HepG2 (cell line): Measurements from ENCODE around the gene ARHGDIG. TPM values are rescaled to one million over a fixed set of nuclear protein-coding genes. Genes with fewer than 3 reads are reported as not detected.

Experiments used
- ATAC-seq: fragments of 200-7000 bp; cut with Tn5 transposase; 3 replicates; pipeline ENCODE4 v1.9.1; 2020; ENCODE audit warnings: mild to moderate bottlenecking, moderate library complexity
- BruUV-seq: library from RNA; stranded (reverse); fragments of 400-500 nt; replicated peaks from 2 replicates; lab custom pipeline; 2021; lab: Mats Ljungman, UMichigan
- CTCF ChIA-PET: fragments of 300-600 bp; formaldehyde crosslinking; extraction: SDS; loops from one replicate; lab custom pipeline; 2021; ENCODE audit warnings: low total read pairs, inconsistent platforms, low intra/inter-chr PET ratio; lab: Yijun Ruan, JAX
- POLR2A ChIA-PET: fragments of 350-600 bp; sonication (Branson Sonifier 250); formaldehyde crosslinking; loops from one replicate; lab custom pipeline; 2020; ENCODE audit warnings: antibody characterized with exemption, inconsistent platforms; lab: Yijun Ruan, JAX
- DNase-seq: peaks from one replicate; pipeline ENCODE4 v3.0.0-alpha.2; 2015; ENCODE audit warnings: low spot score
- FAIRE-seq: peaks from 3 replicates; lab custom pipeline; 2011; peaks lifted over from hg19 to GRCh38; lab: Jason Lieb, UNC
- H2AFZ ChIP-seq: one replicate; pipeline ENCODE4 v1.6.1; 2011; ENCODE audit warnings: low read length, inconsistent platforms
- H3K27ac ChIP-seq: fragments of 300-600 bp; 3 replicates; pipeline ENCODE4 v1.8.0; 2011; ENCODE audit warnings: mixed run types, mild to moderate bottlenecking, mixed read lengths, low read length, inconsistent platforms; ENCODE audit not compliant: insufficient read depth; ENCODE audit errors: extremely low read length
- H3K27me3 ChIP-seq, 2 experiments: fragments of 200-600 bp in 1 of 2; 2 replicates in 1 of 2; 3 replicates in 1 of 2; pipeline versions ENCODE4 v1.6.0 to v1.8.0; 2011; ENCODE audit warnings: low read length in 2 of 2, mild to moderate bottlenecking in 2 of 2, moderate library complexity in 2 of 2, inconsistent platforms in 1 of 2; ENCODE audit not compliant: insufficient read depth in 2 of 2, control insufficient read depth in 1 of 2
- H3K36me3 ChIP-seq, 2 experiments: fragments of 200-600 bp in 1 of 2; replicated peaks in 1 of 2; 2 replicates in 1 of 2; 3 replicates in 1 of 2; pipeline versions ENCODE4 v1.5.1 to v1.8.0; 2011; ENCODE audit warnings: low read length in 2 of 2, inconsistent platforms in 1 of 2; ENCODE audit not compliant: insufficient read depth in 2 of 2, control insufficient read depth in 1 of 2
- H3K4me1 ChIP-seq: 2 replicates; pipeline ENCODE4 v1.5.1; 2012; ENCODE audit warnings: low read length, inconsistent platforms; ENCODE audit not compliant: insufficient read depth
- H3K4me2 ChIP-seq: 2 replicates; pipeline ENCODE4 v1.6.0; 2011; ENCODE audit warnings: low read depth, low read length, inconsistent platforms
- H3K4me3 ChIP-seq, 3 experiments: fragments of 200-600 bp in 1 of 3; sonication (generic), shearing (Covaris generic) in 1 of 3; replicated peaks in 1 of 3; 2 replicates each; pipeline ENCODE4 v1.5.1; 2011 to 2016; ENCODE audit warnings: low read length in 3 of 3, inconsistent platforms in 2 of 3, low read depth in 2 of 3, mild to moderate bottlenecking in 2 of 3, control low read depth in 1 of 3, mixed read lengths in 1 of 3; ENCODE audit not compliant: insufficient read depth in 1 of 3
- H3K79me2 ChIP-seq: one replicate; pipeline ENCODE4 v1.6.1; 2011; ENCODE audit warnings: low read length, inconsistent platforms; ENCODE audit not compliant: insufficient read depth
- H3K9ac ChIP-seq: 2 replicates; pipeline ENCODE4 v1.6.0; 2011; ENCODE audit warnings: mild to moderate bottlenecking, low read depth, low read length, inconsistent platforms; ENCODE audit not compliant: insufficient read depth
- H3K9me3 ChIP-seq: 2 replicates; pipeline ENCODE4 v1.5.1; 2012; ENCODE audit warnings: mild to moderate bottlenecking, low read length
- H4K20me1 ChIP-seq: 2 replicates; pipeline ENCODE4 v1.6.0; 2011; ENCODE audit warnings: inconsistent platforms, mild to moderate bottlenecking, low read length, moderate library complexity; ENCODE audit not compliant: insufficient read depth
- CCAR2 ChIP-seq: fragments of 200-400 bp; formaldehyde crosslinking; optimal IDR thresholded peaks from 2 replicates; pipeline ENCODE3; 2018; ENCODE audit warnings: low read depth, mild to moderate bottlenecking, low read length, moderate library complexity
- RARG ChIP-seq: sonication (generic); formaldehyde crosslinking; IDR thresholded peaks from 2 replicates; pipeline ENCODE4 v1.4.0; 2020; ENCODE audit warnings: low read depth, mild to moderate bottlenecking, missing genetic modification reagents
- ZBTB14 ChIP-seq: sonication (generic); formaldehyde crosslinking; IDR thresholded peaks from 2 replicates; pipeline ENCODE4 v1.4.0; 2020; ENCODE audit warnings: missing genetic modification reagents
- ZNF513 ChIP-seq: sonication (generic); formaldehyde crosslinking; conservative IDR thresholded peaks from 2 replicates; pipeline ENCODE4 v1.5.0; 2020; ENCODE audit warnings: missing genetic modification reagents
- ZNF703 ChIP-seq: sonication (generic); formaldehyde crosslinking; IDR thresholded peaks from 2 replicates; pipeline ENCODE4 v1.5.1; 2020; ENCODE audit warnings: missing genetic modification reagents, mild to moderate bottlenecking, moderate library complexity, borderline replicate concordance
- ZNF772 ChIP-seq: sonication (generic); formaldehyde crosslinking; IDR thresholded peaks from 2 replicates; pipeline ENCODE4 v1.5.0; 2020; ENCODE audit warnings: mild to moderate bottlenecking, missing genetic modification reagents
- WGBS: methylation state at CpG from one replicate; pipeline ENCODE4 v1.1.6; 2017; ENCODE audit warnings: low lambda C conversion rate; 5-methylcytosine and 5-hydroxymethylcytosine counted together
- in situ Hi-C: cut with HindIII; loops from 2 replicates; pipeline ENCODE4 v1.10.0; 2017; ENCODE audit warnings: low pct_unique_long_range_greater_than_20kb; ENCODE audit not compliant: extremely low pct_ligation_motif_present
- intact Hi-C: fragments of 100-400 bp; cut with micrococcal nuclease; formaldehyde crosslinking; loops from one replicate; pipeline ENCODE4 v1.10.0; 2022; ENCODE audit not compliant: unreplicated experiment
- polyA plus RNA-seq, 8 experiments: library from polyadenylated mRNA; depleted of rRNA in 3 of 8; stranded (reverse) in 7 of 8; unstranded in 1 of 8; fragments of >200 nt; fragmentation: Illumina TruSeq in 4 of 8; extraction: Trizol in 4 of 8; gene quantifications; 2 replicates each; pipeline versions ENCODE4 v1.2.1 to v1.2.3, GENCODE V29; 2011 to 2016; ENCODE audit warnings: low read depth in 4 of 8, missing spikeins in 1 of 8, mixed read lengths in 1 of 8; ENCODE audit not compliant: insufficient read depth in 1 of 8
- total RNA-seq, 5 experiments: library from RNA; depleted of rRNA; stranded (reverse); fragments of >200 nt; fragmentation: Illumina TruSeq; extraction: Trizol; gene quantifications; 2 replicates each; pipeline ENCODE4 v1.2.3, GENCODE V29; 2016; ENCODE audit warnings: low read depth in 1 of 5

The ARHGDIG gene
- total and polyA plus RNA-seq, 2 of the 13 experiments (the other 11 are each of a cell fraction or from before 2014, with no cell fraction given) = 0.24 to 0.48 TPM

GRCh38 chr16:245105-245504 is 35.3 kb upstream of the ARHGDIG start:
- no peaks in the 10 kb centered on the region for H3K79me2 ChIP-seq
- H3K27me3 ChIP-seq = no peaks in the 10 kb centered on the region
- no peak overlapping the region for H3K4me3 ChIP-seq
- no peak overlapping the region for H2AFZ ChIP-seq
- intact Hi-C loops (no loop called here), in situ Hi-C loops (no loop called here)
- TF ChIP-seq ZNF772 (CRISPR knock-in tag) (no peak), RARG (CRISPR knock-in tag) (no peak), CCAR2 (no peak), ZNF513 (CRISPR knock-in tag) (no peak), ZBTB14 (CRISPR knock-in tag) (no peak), ZNF703 (CRISPR knock-in tag) (no peak)
- H3K4me2 ChIP-seq = no peak overlapping the region
- no peak overlapping the region for H3K9ac ChIP-seq
- ATAC-seq = no peak
- no peak for DNase-seq
- no peaks in the 10 kb centered on the region for H4K20me1 ChIP-seq
- H3K27ac ChIP-seq = no peak overlapping the region
- POLR2A ChIA-PET = interaction anchor here (1.7 kb wide), 1 partner anchor 10 kb away, joined by 4 read pairs; no protein-coding TSS in a partner anchor
- H3K9me3 ChIP-seq = no peaks in the 10 kb centered on the region
- FAIRE-seq = no peak
- WGBS = 97% methylated on average over 9 of the region's 9 CpGs
- CTCF ChIA-PET = no interaction called here
- BruUV-seq = no TSS peak
- peaks cover 1 to 2% of the 10 kb centered on the region in 2 experiments; a peak in 2 of 5 replicates for H3K36me3 ChIP-seq
- H3K4me1 ChIP-seq = peaks cover 14% of the 10 kb centered on the region
